ENCODE measurements around the gene AMPD1.

The AMPD1 gene

GRCh38 chr1:114700036-114700600 is 4.8 kb upstream of the AMPD1 start:
- in situ Hi-C loops (cut with HindIII; ENCODE audit: low sequenced_read_pairs), result no loop called here

- in situ Hi-C loops (cut with HindIII; ENCODE audit: low sequenced_read_pairs), result no loop called here
Observed at GRCh38 chr1:114696810-114697209, 1.5 kb upstream of the AMPD1 start.

GRCh38 chr1:114694540-114695310 is 621 bp downstream of the AMPD1 start:
- in situ Hi-C loops (cut with HindIII; ENCODE audit: low sequenced_read_pairs), result no loop called here

- in situ Hi-C loops (cut with HindIII; ENCODE audit: low sequenced_read_pairs), result no loop called here
Observed at GRCh38 chr1:114692947-114693346, 2.4 kb downstream of the AMPD1 start.

GRCh38 chr1:114691061-114691460 is 4.3 kb downstream of the AMPD1 start:
- in situ Hi-C loops (cut with HindIII; ENCODE audit: low sequenced_read_pairs), result no loop called here

GRCh38 chr1:114690148-114690547 is 5.2 kb downstream of the AMPD1 start:
- in situ Hi-C loops (cut with HindIII; ENCODE audit: low sequenced_read_pairs), result no loop called here

GRCh38 chr1:114688526-114688925 is 6.8 kb downstream of the AMPD1 start:
- in situ Hi-C loops (cut with HindIII; ENCODE audit: low sequenced_read_pairs), result no loop called here

- in situ Hi-C loops (cut with HindIII; ENCODE audit: low sequenced_read_pairs), result no loop called here
Observed at GRCh38 chr1:114685851-114686250, 9.5 kb downstream of the AMPD1 start.

GRCh38 chr1:114677691-114678090 is 17.7 kb downstream of the AMPD1 start:
- in situ Hi-C loops (cut with HindIII; ENCODE audit: low sequenced_read_pairs), result no loop called here

GRCh38 chr1:114676115-114676514 is 19.2 kb downstream of the AMPD1 start:
- in situ Hi-C loops (cut with HindIII; ENCODE audit: low sequenced_read_pairs), result no loop called here

- in situ Hi-C loops (cut with HindIII; ENCODE audit: low sequenced_read_pairs), result no loop called here
Observed at GRCh38 chr1:114671939-114672275, 23.4 kb downstream of the AMPD1 start.

- in situ Hi-C loops (cut with HindIII; ENCODE audit: low sequenced_read_pairs), result no loop called here
Observed at GRCh38 chr1:114671011-114671938, 24.1 kb downstream of the AMPD1 start.

- in situ Hi-C loops (cut with HindIII; ENCODE audit: low sequenced_read_pairs), result no loop called here
Observed at GRCh38 chr1:114670083-114671010, 25.0 kb downstream of the AMPD1 start.

- in situ Hi-C loops (cut with HindIII; ENCODE audit: low sequenced_read_pairs), result no loop called here
Observed at GRCh38 chr1:114669562-114670082, 25.7 kb downstream of the AMPD1 start, which contains the start of gene DENND2C. Gene DENND2C (minus strand): TSS chr1:114670049. CDS start chr1:114625984, 44,065 bp downstream.

- in situ Hi-C loops (cut with HindIII; ENCODE audit: low sequenced_read_pairs), result no loop called here
Observed at GRCh38 chr1:114668784-114669561, 26.4 kb downstream of the AMPD1 start.

GRCh38 chr1:114668373-114668772 is 27.0 kb downstream of the AMPD1 start:
- in situ Hi-C loops (cut with HindIII; ENCODE audit: low sequenced_read_pairs), result no loop called here

GRCh38 chr1:114666954-114667353 is 28.4 kb downstream of the AMPD1 start:
- in situ Hi-C loops (cut with HindIII; ENCODE audit: low sequenced_read_pairs), result no loop called here

GRCh38 chr1:114660238-114660637 is 35.1 kb downstream of the AMPD1 start:
- in situ Hi-C loops (cut with HindIII; ENCODE audit: low sequenced_read_pairs), result loop anchor here (5.0 kb wide), 1 partner anchor 53 kb away; no protein-coding TSS in a partner anchor

GRCh38 chr1:114651893-114652292 is 43.5 kb downstream of the AMPD1 start:
- in situ Hi-C loops (cut with HindIII; ENCODE audit: low sequenced_read_pairs), result no loop called here

All from DLD1 (cell line).